Heart left ventricle (tissue), 16 donors: ENCODE results near the gene POU2AF1. TPM values are rescaled to one million over a fixed set of nuclear protein-coding genes. Genes with fewer than 3 reads are reported as not detected.

ENCODE experiments used
- ATAC-seq, 4 donors: fragments of 200-7000 bp; cut with Tn5 transposase; one replicate each; pipeline ENCODE4 v1.9.1; 2020 to 2022; ENCODE audit warnings: moderate library complexity in 4 of 4, mild to moderate bottlenecking in 3 of 4, moderate number of reproducible peaks in 1 of 4
- DNase-seq, 5 donors: peaks; one replicate each; pipeline ENCODE4 v3.0.0-alpha.2; 2020
- H3K27ac ChIP-seq, 12 donors: fragments of 200-600 bp; sonication (generic) in 4 of 12; one replicate each; pipeline versions ENCODE4 v1.5.0 to v1.8.0; 2016 to 2022; ENCODE audit warnings: mild to moderate bottlenecking in 2 of 12
- H3K27me3 ChIP-seq, 9 donors: fragments of 200-600 bp; sonication (generic) in 2 of 9; one replicate each; pipeline versions ENCODE4 v1.5.1 to v1.8.0; 2016 to 2022; ENCODE audit warnings: mild to moderate bottlenecking in 3 of 9
- H3K36me3 ChIP-seq, 9 donors: fragments of 200-600 bp; sonication (generic) in 2 of 9; one replicate each; pipeline versions ENCODE4 v1.5.0 to v1.8.0; 2018 to 2022; ENCODE audit warnings: mild to moderate bottlenecking in 2 of 9
- H3K4me1 ChIP-seq, 12 donors: fragments of 200-600 bp; sonication (generic) in 4 of 12; one replicate each; pipeline versions ENCODE4 v1.5.0 to v1.8.0; 2016 to 2022; ENCODE audit warnings: mild to moderate bottlenecking in 3 of 12
- H3K4me3 ChIP-seq, 12 donors: fragments of 200-600 bp; sonication (generic) in 4 of 12; one replicate each; pipeline versions ENCODE4 v1.5.0 to v1.8.0; 2017 to 2022; ENCODE audit warnings: mild to moderate bottlenecking in 9 of 12, moderate library complexity in 4 of 12
- H3K9me3 ChIP-seq, 12 donors: fragments of 200-600 bp; sonication (generic) in 4 of 12; one replicate each; pipeline versions ENCODE4 v1.5.0 to v1.8.0; 2016 to 2022; ENCODE audit warnings: mild to moderate bottlenecking in 1 of 12
- POLR2A ChIP-seq, 2 donors: fragments of 450-650 bp; IDR thresholded peaks; one replicate each; pipeline ENCODE4 v1.6.1; 2017; ENCODE audit warnings: antibody characterized with exemption in 2 of 2, mild to moderate bottlenecking in 2 of 2, moderate library complexity in 2 of 2
- WGBS, 4 donors: extraction: QIAGEN DNeasy Blood & Tissue Kit in 2 of 4; methylation state at CpG; one replicate each; pipeline versions ENCODE4 v1.1.5 to v1.1.7; 2013 to 2018; 5-methylcytosine and 5-hydroxymethylcytosine counted together
- intact Hi-C, 10 donors: fragments of 100-400 bp; cut with DNase I; formaldehyde crosslinking; loops; one replicate each; pipeline versions ENCODE4 v1.11.1 to v1.14.2; 2022
- polyA plus RNA-seq, 2 donors: library from polyadenylated mRNA; stranded (reverse); fragments of 200-250 nt; gene quantifications; one replicate each; pipeline ENCODE4 v1.2.3, GENCODE V29; 2013
- total RNA-seq, 9 donors: library from RNA; depleted of rRNA in 2 of 9; stranded (reverse); fragments of >200 nt in 2 of 9; fragmentation: NEBNext Ultra II Directional in 3 of 9; extraction: Animal tissue kit (Norgen Biotek cat#: 25700) in 3 of 9; gene quantifications; one replicate each; pipeline versions ENCODE4 v1.1.0 to v1.2.4, GENCODE V29; 2016 to 2023
- TF ChIP-seq, protein P1 (sequence below), 12 donors: fragments of 200-600 bp; sonication (generic) in 4 of 12; IDR thresholded peaks; one replicate each; pipeline versions ENCODE4 v1.5.0 to v1.8.0; 2018 to 2022; ENCODE audit warnings: antibody characterized with exemption in 12 of 12, mild to moderate bottlenecking in 5 of 12
- donor health status: ischemic (EF 13 %, LVEDD 7.1; RV severe dilation, severe dysfunction).
- donor health status: healthy with polysubstance abuse.
- donor health status: DM: no; HTN: yes; CAD: no.
- donor health status: DM: no; HTN: no; CAD: no.
- donor health status: ischemic (EF 25% LVEDD 6.9; RV normal size, moderate dysfunction).
- donor health status: ischemic (EF 25% LVEDD 5.7; RV mildly dilated, moderate dysfunction).
- donor health status: healthy.
- donor health status: DM: yes; HTN: yes; CAD: no.
- donor health status: ischemic (EF 35%, LVEDD 5.7; RV mildly dilated, moderate dysfunction).
- donor health status: nonischemic (EF 11% LVEDD 7.7; RV severe dilation, severe dysfunction).
- donor health status: DM: yes; HTN: yes; CAD: no.
- donor health status: PGD.
- donor health status: ischemic (EF 29% LVEDD 5.4; RV normal size, mild dysfunction).
- donor health status: nonischemic (EF 23%, LVEDD 6.1; RV moderate dilation, normal function).

The POU2AF1 gene
- total and polyA plus RNA-seq, 11 donors = 0.07 to 1.3 (median 0.24) TPM; not detected in 7

DNA sequence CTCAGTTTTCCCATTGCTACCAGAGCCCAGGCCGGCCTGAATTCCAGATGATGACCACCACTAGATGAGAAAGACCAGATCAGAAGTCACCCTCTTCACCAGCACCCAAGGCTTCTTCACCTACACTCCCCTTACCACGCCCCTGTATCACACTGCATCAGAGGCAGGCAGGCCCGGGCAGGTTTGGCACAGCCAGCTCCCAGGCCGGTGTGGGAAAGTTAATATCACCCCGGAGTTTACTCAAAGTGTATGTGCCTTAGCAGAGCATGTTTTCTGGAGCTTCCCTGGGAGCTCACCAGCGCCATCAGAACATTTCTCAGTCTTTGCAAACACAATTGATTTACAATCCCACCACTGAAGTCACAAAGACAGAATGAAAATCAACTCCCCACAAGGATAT lies 47.5 kb upstream of the POU2AF1 start:
- Histone ChIP-seq H3K4me1 (no peaks in the 10 kb centered on the region), H3K27ac (no peak overlapping the region), H3K27me3 (peaks cover 0 to 8% (median 0%) of the 10 kb centered on the region in 9 donors), H3K9me3 (no peaks in the 10 kb centered on the region), H3K36me3 (no peaks in the 10 kb centered on the region), H3K4me3 (no peak overlapping the region)
- intact Hi-C loops = no loop called here
- DNase-seq (peak in 1 of 5 donors; percentile 21), ATAC-seq (no peak)
- WGBS, 4 donors = 88 to 96% (median 92%) methylated on average over 6 of the region's 6 CpGs
- TF ChIP-seq POLR2A (IDR thresholded peaks at IDR 0.05) = no peak
- TF ChIP-seq, protein P1, sequence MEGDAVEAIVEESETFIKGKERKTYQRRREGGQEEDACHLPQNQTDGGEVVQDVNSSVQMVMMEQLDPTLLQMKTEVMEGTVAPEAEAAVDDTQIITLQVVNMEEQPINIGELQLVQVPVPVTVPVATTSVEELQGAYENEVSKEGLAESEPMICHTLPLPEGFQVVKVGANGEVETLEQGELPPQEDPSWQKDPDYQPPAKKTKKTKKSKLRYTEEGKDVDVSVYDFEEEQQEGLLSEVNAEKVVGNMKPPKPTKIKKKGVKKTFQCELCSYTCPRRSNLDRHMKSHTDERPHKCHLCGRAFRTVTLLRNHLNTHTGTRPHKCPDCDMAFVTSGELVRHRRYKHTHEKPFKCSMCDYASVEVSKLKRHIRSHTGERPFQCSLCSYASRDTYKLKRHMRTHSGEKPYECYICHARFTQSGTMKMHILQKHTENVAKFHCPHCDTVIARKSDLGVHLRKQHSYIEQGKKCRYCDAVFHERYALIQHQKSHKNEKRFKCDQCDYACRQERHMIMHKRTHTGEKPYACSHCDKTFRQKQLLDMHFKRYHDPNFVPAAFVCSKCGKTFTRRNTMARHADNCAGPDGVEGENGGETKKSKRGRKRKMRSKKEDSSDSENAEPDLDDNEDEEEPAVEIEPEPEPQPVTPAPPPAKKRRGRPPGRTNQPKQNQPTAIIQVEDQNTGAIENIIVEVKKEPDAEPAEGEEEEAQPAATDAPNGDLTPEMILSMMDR (IDR thresholded peaks at IDR 0.05) = no peak

DNA sequence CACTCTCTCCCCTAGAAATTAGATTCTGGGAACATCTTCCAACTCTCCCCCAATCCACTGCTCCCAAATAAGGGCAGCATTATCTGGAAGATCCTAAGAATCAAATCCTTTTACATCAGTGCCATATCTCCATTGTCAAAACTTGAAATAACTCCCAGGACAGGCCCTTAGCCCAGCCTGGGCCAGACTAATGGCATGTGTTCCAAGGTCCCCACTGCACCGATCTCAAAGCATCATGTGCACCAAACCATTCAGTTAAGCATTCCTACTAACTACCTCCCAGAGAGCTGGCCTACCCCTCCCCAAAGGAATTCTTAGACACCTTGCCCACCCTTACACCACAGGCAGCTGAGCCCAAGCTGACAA lies 44.2 kb upstream of the POU2AF1 start:
- DNase-seq (no peak), ATAC-seq (no peak)
- H3K9me3 ChIP-seq = no peaks in the 10 kb centered on the region
- peaks cover 0 to 14% (median under 1%) of the 10 kb centered on the region in 12 donors for H3K4me1 ChIP-seq
- WGBS, 4 donors = 65 to 86% (median 83%) methylated on average over 1 of the region's 1 CpG
- TF ChIP-seq POLR2A (IDR thresholded peaks at IDR 0.05) = no peak
- TF ChIP-seq, protein P1 (IDR thresholded peaks at IDR 0.05) = no peak
- H3K27me3 ChIP-seq = peaks cover 0 to 6% (median 0%) of the 10 kb centered on the region in 9 donors
- no peak overlapping the region for H3K4me3 ChIP-seq
- no peak overlapping the region for H3K27ac ChIP-seq
- intact Hi-C loops = loop anchor here in 9 of 10 donors (1.0 to 5.0 kb wide), 6 partner anchors 126 to 141 kb away; partner anchors contain the start of gene POU2AF3 (in 2 of the 9)
- H3K36me3 ChIP-seq = no peaks in the 10 kb centered on the region

DNA sequence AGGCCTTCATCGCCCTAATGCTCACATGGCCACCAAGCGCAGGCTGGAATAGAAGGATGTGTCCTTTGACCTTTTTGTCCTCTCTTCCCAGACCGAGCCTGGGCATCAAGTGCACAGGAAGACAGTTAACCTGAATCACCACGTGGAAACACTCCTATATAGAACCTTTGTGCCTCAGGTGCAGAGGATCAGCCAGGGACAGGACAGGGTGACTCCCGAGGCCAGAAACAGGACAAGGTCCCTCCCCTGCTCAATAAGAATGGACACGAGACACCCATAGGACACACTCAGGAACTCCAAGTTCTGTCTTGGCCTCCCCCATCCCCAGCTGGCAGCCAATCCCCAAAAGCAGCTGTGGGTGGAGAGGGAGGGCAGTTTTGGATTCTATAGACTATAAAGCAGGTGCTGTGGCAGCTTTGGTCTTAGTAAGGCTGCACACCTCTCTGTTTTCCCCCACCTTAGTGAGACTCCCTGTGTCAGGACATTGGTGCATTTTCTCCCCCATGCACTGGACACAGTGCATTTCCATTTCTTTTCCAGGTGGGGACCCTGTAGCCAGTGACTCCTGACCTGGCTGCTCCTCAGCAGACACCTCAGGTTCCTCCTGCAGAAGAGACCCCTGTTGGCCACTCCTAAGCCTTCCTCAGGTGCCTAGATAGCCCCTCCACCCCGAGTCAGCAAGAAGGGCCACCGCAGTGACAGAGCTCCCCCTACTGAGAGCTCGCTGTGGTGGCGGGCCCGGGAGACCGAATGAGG lies 43.6 kb upstream of the POU2AF1 start:
- no peak overlapping the region for H3K27ac ChIP-seq
- TF ChIP-seq POLR2A (IDR thresholded peaks at IDR 0.05) = no peak
- TF ChIP-seq, protein P1 (IDR thresholded peaks at IDR 0.05) = peak; percentile 44 to 73 (median 66)
- peaks cover 0 to 6% (median 0%) of the 10 kb centered on the region in 9 donors for H3K27me3 ChIP-seq
- intact Hi-C loops = loop anchor here in 9 of 10 donors (1.0 to 5.0 kb wide), 6 partner anchors 125 to 140 kb away; partner anchors contain the start of gene POU2AF3 (in 2 of the 9)
- peak in 2 of 5 donors; percentile 32 to 47 for DNase-seq
- ATAC-seq = peak in 3 of 4 donors; percentile 68 to 78 (median 78)
- 47 to 53% (median 51%) methylated on average over 12 of the region's 12 CpGs for WGBS, 4 donors
- H3K4me1 ChIP-seq = peaks cover 0 to 20% (median 5%) of the 10 kb centered on the region in 12 donors
- H3K9me3 ChIP-seq = no peaks in the 10 kb centered on the region
- no peak overlapping the region for H3K4me3 ChIP-seq
- no peaks in the 10 kb centered on the region for H3K36me3 ChIP-seq

DNA sequence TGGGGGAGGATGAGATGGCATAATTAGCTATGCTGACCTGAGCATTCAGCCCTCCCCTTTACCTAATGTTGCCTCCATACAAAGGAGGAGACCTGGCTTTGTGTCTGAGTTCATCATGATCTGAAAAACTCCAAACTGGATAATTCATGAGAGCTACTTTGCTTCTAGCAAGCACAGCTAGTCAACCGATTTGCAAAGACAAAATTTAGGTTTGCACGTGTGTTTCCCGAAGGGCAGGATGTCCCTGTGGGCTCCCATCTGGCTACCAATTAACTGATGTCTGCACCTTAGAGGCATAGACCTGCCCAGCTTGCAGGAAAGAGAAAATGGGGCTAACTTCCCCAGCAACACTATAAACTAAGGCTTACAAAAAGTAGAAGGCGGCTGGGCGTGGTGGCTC lies 42.2 kb upstream of the POU2AF1 start:
- Histone ChIP-seq H3K27ac (no peak overlapping the region), H3K27me3 (peaks cover 0 to 6% (median 0%) of the 10 kb centered on the region in 9 donors), H3K4me3 (no peak overlapping the region), H3K4me1 (peaks cover 0 to 27% (median 14%) of the 10 kb centered on the region in 12 donors), H3K9me3 (no peaks in the 10 kb centered on the region), H3K36me3 (no peaks in the 10 kb centered on the region)
- ATAC-seq (no peak), DNase-seq (no peak)
- WGBS, 4 donors = 97 to 98% (median 97%) methylated on average over 5 of the region's 5 CpGs
- intact Hi-C loops = loop anchor here in 5 of 10 donors (5.0 kb wide), 2 partner anchors 124 to 139 kb away; partner anchors contain the start of gene POU2AF3 (in 2 of the 5)
- TF ChIP-seq POLR2A (IDR thresholded peaks at IDR 0.05) = no peak
- TF ChIP-seq, protein P1 (IDR thresholded peaks at IDR 0.05) = no peak
